K562 (cell line): ENCODE results near the gene NES. TPM values are rescaled to one million over a fixed set of nuclear protein-coding genes. Genes with fewer than 3 reads are reported as not detected.

Experiments
- AFF4 ChIP-seq: sonication (generic); formaldehyde crosslinking; IDR thresholded peaks from 2 replicates; pipeline ENCODE4 v1.8.0; 2023; ENCODE audit warnings: mild to moderate bottlenecking, missing genetic modification reagents
- ARHGAP35 ChIP-seq: fragments of 450-650 bp; IDR thresholded peaks from 2 replicates; pipeline ENCODE4 v1.6.1; 2018; ENCODE audit not compliant: partially characterized antibody
- GATAD2A ChIP-seq: fragments of 450-650 bp; IDR thresholded peaks from 2 replicates; pipeline ENCODE4 v1.6.1; 2017
- HNRNPK ChIP-seq: fragments of 200-400 bp; formaldehyde crosslinking; IDR thresholded peaks from one replicate; pipeline ENCODE4 v1.6.1; 2018; ENCODE audit warnings: mild to moderate bottlenecking, low read depth, low read length; ENCODE audit not compliant: poor library complexity, severe bottlenecking
- NFATC3 ChIP-seq: fragments of 450-650 bp; IDR thresholded peaks from 2 replicates; pipeline ENCODE4 v1.6.1; 2017; ENCODE audit warnings: mild to moderate bottlenecking
- SMARCB1 ChIP-seq: IDR thresholded peaks from 2 replicates; pipeline ENCODE4 v1.6.1; 2011; ENCODE audit warnings: improper control_type of control experiment, low read depth; ENCODE audit not compliant: insufficient read length
- SMARCC2 ChIP-seq: fragments of 450-650 bp; IDR thresholded peaks from 2 replicates; pipeline ENCODE4 v1.6.1; 2017; ENCODE audit warnings: antibody characterized with exemption, moderate library complexity, mild to moderate bottlenecking, low read depth
- SNRNP70 ChIP-seq: fragments of 200-400 bp; formaldehyde crosslinking; optimal IDR thresholded peaks from 2 replicates; pipeline ENCODE3; 2017; ENCODE audit warnings: low read depth, low read length
- SUPT5H ChIP-seq: fragments of 450-650 bp; IDR thresholded peaks from 2 replicates; pipeline ENCODE4 v1.6.1; 2016
- polyA plus RNA-seq, 8 experiments: library from polyadenylated mRNA; depleted of rRNA in 4 of 8; stranded (reverse) in 5 of 8; unstranded in 3 of 8; fragments of >200 nt; fragmentation: Nextera tagmentation in 2 of 8; fragmentation: Illumina TruSeq in 1 of 8; extraction: Ambion mirVana in 2 of 8; extraction: Trizol in 1 of 8; gene quantifications; 2 replicates each; pipeline versions ENCODE4 v1.2.1 to v1.2.3, GENCODE V29; 2011 to 2014; ENCODE audit warnings: inconsistent platforms in 1 of 8, missing spikeins in 1 of 8
- total RNA-seq, 7 experiments: library from RNA; depleted of rRNA in 6 of 7; stranded (reverse); fragments of >200 nt in 6 of 7; fragmentation: Illumina TruSeq in 2 of 7; extraction: Trizol in 2 of 7; gene quantifications; 2 replicates each; pipeline versions ENCODE4 v1.2.1 to v1.2.3, GENCODE V29; 2011 to 2021; ENCODE audit warnings: low replicate concordance in 1 of 7
- TF ChIP-seq, protein P1 (sequence below): fragments of 200-800 bp; sonication (Bioruptor generic); IDR thresholded peaks from 2 replicates; pipeline ENCODE4 v1.6.1; 2017; ENCODE audit warnings: missing genetic modification characterization, missing compliant biosample characterization
- TF ChIP-seq, protein P2 (sequence below), 2 experiments: fragments of 450-650 bp in 1 of 2; sonication (generic) in 1 of 2; formaldehyde crosslinking in 1 of 2; IDR thresholded peaks; 2 replicates each; pipeline versions ENCODE4 v1.7.1 to v1.9.0; 2016 to 2022; ENCODE audit warnings: inconsistent platforms in 1 of 2, mild to moderate bottlenecking in 1 of 2, missing genetic modification reagents in 1 of 2
- TF ChIP-seq, protein P3 (sequence below): sonication (generic); IDR thresholded peaks from 2 replicates; pipeline ENCODE4 v1.6.1; 2016

Gene NES
- total and polyA plus RNA-seq, 9 of the 15 experiments (the other 6 are each of a cell fraction or from before 2014, with no cell fraction given), result 0.10 to 8.6 (median 4.2) TPM

GRCh38 chr1:156657741-156658319, 19.4 kb downstream of the NES start (continued):
- TF ChIP-seq, protein P1, sequence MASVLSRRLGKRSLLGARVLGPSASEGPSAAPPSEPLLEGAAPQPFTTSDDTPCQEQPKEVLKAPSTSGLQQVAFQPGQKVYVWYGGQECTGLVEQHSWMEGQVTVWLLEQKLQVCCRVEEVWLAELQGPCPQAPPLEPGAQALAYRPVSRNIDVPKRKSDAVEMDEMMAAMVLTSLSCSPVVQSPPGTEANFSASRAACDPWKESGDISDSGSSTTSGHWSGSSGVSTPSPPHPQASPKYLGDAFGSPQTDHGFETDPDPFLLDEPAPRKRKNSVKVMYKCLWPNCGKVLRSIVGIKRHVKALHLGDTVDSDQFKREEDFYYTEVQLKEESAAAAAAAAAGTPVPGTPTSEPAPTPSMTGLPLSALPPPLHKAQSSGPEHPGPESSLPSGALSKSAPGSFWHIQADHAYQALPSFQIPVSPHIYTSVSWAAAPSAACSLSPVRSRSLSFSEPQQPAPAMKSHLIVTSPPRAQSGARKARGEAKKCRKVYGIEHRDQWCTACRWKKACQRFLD, result no peak
- no peak for TF ChIP-seq NFATC3
- no peak for TF ChIP-seq HNRNPK
- peak; percentile 75; the same call in 1 of the 2 replicates for TF ChIP-seq AFF4 (CRISPR knock-in tag)
- peak; percentile 74 for TF ChIP-seq ARHGAP35
- no peak for TF ChIP-seq SMARCC2
- TF ChIP-seq, protein P2, sequence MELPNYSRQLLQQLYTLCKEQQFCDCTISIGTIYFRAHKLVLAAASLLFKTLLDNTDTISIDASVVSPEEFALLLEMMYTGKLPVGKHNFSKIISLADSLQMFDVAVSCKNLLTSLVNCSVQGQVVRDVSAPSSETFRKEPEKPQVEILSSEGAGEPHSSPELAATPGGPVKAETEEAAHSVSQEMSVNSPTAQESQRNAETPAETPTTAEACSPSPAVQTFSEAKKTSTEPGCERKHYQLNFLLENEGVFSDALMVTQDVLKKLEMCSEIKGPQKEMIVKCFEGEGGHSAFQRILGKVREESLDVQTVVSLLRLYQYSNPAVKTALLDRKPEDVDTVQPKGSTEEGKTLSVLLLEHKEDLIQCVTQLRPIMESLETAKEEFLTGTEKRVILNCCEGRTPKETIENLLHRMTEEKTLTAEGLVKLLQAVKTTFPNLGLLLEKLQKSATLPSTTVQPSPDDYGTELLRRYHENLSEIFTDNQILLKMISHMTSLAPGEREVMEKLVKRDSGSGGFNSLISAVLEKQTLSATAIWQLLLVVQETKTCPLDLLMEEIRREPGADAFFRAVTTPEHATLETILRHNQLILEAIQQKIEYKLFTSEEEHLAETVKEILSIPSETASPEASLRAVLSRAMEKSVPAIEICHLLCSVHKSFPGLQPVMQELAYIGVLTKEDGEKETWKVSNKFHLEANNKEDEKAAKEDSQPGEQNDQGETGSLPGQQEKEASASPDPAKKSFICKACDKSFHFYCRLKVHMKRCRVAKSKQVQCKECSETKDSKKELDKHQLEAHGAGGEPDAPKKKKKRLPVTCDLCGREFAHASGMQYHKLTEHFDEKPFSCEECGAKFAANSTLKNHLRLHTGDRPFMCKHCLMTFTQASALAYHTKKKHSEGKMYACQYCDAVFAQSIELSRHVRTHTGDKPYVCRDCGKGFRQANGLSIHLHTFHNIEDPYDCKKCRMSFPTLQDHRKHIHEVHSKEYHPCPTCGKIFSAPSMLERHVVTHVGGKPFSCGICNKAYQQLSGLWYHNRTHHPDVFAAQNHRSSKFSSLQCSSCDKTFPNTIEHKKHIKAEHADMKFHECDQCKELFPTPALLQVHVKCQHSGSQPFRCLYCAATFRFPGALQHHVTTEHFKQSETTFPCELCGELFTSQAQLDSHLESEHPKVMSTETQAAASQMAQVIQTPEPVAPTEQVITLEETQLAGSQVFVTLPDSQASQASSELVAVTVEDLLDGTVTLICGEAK (IDR thresholded peaks at IDR 0.05), result no peak
- TF ChIP-seq, protein P2 (CRISPR knock-in tag; IDR thresholded peaks at IDR 0.05), result no peak
- TF ChIP-seq SMARCB1, result no peak
- peak; percentile 49; the same call in 1 of the 2 replicates for TF ChIP-seq SUPT5H
- no peak for TF ChIP-seq SNRNP70
- TF ChIP-seq, protein P3, sequence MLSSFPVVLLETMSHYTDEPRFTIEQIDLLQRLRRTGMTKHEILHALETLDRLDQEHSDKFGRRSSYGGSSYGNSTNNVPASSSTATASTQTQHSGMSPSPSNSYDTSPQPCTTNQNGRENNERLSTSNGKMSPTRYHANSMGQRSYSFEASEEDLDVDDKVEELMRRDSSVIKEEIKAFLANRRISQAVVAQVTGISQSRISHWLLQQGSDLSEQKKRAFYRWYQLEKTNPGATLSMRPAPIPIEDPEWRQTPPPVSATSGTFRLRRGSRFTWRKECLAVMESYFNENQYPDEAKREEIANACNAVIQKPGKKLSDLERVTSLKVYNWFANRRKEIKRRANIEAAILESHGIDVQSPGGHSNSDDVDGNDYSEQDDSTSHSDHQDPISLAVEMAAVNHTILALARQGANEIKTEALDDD, result no peak
- TF ChIP-seq GATAD2A, result no peak
